HEK293 (cell line): ENCODE data around the gene SENP1.

ENCODE experiments used
- BCL11B ChIP-seq: fragments of 450-650 bp; formaldehyde crosslinking; IDR thresholded peaks from 2 replicates; pipeline ENCODE4 v1.5.1; 2016; ENCODE audit warnings: low read depth, missing biosample characterization, missing genetic modification characterization
- GLI4 ChIP-seq: fragments of 450-650 bp; formaldehyde crosslinking; IDR thresholded peaks from 2 replicates; pipeline ENCODE4 v1.5.1; 2016; ENCODE audit warnings: missing biosample characterization, missing genetic modification characterization
- HOXD13 ChIP-seq: sonication (generic); formaldehyde crosslinking; IDR thresholded peaks from 2 replicates; pipeline ENCODE4 v1.8.0; 2022; ENCODE audit warnings: missing genetic modification reagents, borderline replicate concordance
- SP7 ChIP-seq: fragments of 450-650 bp; formaldehyde crosslinking; IDR thresholded peaks from 2 replicates; pipeline ENCODE4 v1.5.1; 2016; ENCODE audit warnings: missing biosample characterization, missing genetic modification characterization
- ZBTB8A ChIP-seq: fragments of 450-650 bp; formaldehyde crosslinking; IDR thresholded peaks from 2 replicates; pipeline ENCODE4 v1.5.1; 2016; ENCODE audit warnings: missing biosample characterization, missing genetic modification characterization
- ZNF138 ChIP-seq: fragments of 450-650 bp; formaldehyde crosslinking; IDR thresholded peaks from 2 replicates; pipeline ENCODE4 v1.5.1; 2016; ENCODE audit warnings: missing biosample characterization, missing genetic modification characterization, borderline replicate concordance
- ZNF530 ChIP-seq: fragments of 450-650 bp; formaldehyde crosslinking; IDR thresholded peaks from 2 replicates; pipeline ENCODE4 v1.5.1; 2016; ENCODE audit warnings: low read depth, missing biosample characterization, missing genetic modification characterization
- ZNF623 ChIP-seq: fragments of 450-650 bp; formaldehyde crosslinking; IDR thresholded peaks from 2 replicates; pipeline ENCODE4 v1.5.1; 2016; ENCODE audit warnings: missing biosample characterization, missing genetic modification characterization
- ZNF624 ChIP-seq: fragments of 450-650 bp; formaldehyde crosslinking; IDR thresholded peaks from 2 replicates; pipeline ENCODE4 v1.5.1; 2017; ENCODE audit warnings: missing biosample characterization, missing genetic modification characterization
- TF ChIP-seq, protein P1 (sequence below): fragments of 450-650 bp; formaldehyde crosslinking; IDR thresholded peaks from 2 replicates; pipeline ENCODE4 v1.5.1; 2016; ENCODE audit warnings: missing biosample characterization, missing genetic modification characterization
- TF ChIP-seq, protein P2 (sequence below): fragments of 450-650 bp; formaldehyde crosslinking; IDR thresholded peaks from 2 replicates; pipeline ENCODE4 v1.5.1; 2016; ENCODE audit warnings: missing biosample characterization, missing genetic modification characterization
- TF ChIP-seq, protein P3 (sequence below): fragments of 450-650 bp; formaldehyde crosslinking; IDR thresholded peaks from 2 replicates; pipeline ENCODE4 v1.5.1; 2016; ENCODE audit warnings: missing biosample characterization, missing genetic modification characterization

DNA sequence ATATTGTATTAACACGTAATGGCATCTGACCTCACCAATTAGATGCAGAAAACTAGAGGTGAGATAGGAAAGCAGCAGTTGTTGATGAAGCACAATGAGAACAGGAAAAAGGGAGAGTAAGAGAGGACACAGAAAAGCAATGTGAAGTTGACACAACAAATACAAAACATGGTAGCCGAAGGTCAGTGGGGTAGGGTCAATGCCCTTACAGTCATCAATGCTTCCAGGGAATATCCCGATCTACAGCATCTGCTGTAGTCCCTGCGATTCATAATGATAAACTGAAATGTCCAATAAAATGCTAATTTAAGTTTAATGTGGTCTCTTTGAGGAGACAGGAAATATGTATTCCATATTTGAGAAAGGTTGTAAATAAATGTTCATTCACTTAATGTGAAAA is 98.7 kb downstream of the SENP1 start:
- TF ChIP-seq, protein P1, sequence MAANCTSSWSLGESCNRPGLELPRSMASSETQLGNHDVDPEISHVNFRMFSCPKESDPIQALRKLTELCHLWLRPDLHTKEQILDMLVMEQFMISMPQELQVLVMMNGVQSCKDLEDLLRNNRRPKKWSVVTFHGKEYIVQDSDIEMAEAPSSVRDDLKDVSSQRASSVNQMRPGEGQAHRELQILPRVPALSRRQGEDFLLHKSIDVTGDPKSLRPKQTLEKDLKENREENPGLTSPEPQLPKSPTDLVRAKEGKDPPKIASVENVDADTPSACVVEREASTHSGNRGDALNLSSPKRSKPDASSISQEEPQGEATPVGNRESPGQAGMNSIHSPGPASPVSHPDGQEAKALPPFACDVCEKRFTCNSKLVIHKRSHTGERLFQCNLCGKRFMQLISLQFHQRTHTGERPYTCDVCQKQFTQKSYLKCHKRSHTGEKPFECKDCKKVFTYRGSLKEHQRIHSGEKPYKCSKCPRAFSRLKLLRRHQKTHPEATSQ (tag by site-specific recombination) = no peak
- no peak for TF ChIP-seq HOXD13 (CRISPR knock-in tag)
- TF ChIP-seq, protein P2, sequence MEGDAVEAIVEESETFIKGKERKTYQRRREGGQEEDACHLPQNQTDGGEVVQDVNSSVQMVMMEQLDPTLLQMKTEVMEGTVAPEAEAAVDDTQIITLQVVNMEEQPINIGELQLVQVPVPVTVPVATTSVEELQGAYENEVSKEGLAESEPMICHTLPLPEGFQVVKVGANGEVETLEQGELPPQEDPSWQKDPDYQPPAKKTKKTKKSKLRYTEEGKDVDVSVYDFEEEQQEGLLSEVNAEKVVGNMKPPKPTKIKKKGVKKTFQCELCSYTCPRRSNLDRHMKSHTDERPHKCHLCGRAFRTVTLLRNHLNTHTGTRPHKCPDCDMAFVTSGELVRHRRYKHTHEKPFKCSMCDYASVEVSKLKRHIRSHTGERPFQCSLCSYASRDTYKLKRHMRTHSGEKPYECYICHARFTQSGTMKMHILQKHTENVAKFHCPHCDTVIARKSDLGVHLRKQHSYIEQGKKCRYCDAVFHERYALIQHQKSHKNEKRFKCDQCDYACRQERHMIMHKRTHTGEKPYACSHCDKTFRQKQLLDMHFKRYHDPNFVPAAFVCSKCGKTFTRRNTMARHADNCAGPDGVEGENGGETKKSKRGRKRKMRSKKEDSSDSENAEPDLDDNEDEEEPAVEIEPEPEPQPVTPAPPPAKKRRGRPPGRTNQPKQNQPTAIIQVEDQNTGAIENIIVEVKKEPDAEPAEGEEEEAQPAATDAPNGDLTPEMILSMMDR = no peak
- no peak for TF ChIP-seq GLI4 (tag by site-specific recombination)
- no peak for TF ChIP-seq SP7 (tag by site-specific recombination)
- no peak for TF ChIP-seq ZNF530 (tag by site-specific recombination)
- TF ChIP-seq ZBTB8A (tag by site-specific recombination) = no peak
- no peak for TF ChIP-seq ZNF624 (tag by site-specific recombination)
- no peak for TF ChIP-seq ZNF623 (tag by site-specific recombination)
- TF ChIP-seq BCL11B (tag by site-specific recombination) = no peak
- TF ChIP-seq, protein P3, sequence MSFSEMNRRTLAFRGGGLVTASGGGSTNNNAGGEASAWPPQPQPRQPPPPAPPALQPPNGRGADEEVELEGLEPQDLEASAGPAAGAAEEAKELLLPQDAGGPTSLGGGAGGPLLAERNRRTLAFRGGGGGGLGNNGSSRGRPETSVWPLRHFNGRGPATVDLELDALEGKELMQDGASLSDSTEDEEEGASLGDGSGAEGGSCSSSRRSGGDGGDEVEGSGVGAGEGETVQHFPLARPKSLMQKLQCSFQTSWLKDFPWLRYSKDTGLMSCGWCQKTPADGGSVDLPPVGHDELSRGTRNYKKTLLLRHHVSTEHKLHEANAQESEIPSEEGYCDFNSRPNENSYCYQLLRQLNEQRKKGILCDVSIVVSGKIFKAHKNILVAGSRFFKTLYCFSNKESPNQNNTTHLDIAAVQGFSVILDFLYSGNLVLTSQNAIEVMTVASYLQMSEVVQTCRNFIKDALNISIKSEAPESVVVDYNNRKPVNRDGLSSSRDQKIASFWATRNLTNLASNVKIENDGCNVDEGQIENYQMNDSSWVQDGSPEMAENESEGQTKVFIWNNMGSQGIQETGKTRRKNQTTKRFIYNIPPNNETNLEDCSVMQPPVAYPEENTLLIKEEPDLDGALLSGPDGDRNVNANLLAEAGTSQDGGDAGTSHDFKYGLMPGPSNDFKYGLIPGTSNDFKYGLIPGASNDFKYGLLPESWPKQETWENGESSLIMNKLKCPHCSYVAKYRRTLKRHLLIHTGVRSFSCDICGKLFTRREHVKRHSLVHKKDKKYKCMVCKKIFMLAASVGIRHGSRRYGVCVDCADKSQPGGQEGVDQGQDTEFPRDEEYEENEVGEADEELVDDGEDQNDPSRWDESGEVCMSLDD (tag by site-specific recombination) = no peak
- TF ChIP-seq ZNF138 = no peak
